HG03139 (cell line): ENCODE results near the gene ELP4.

ENCODE experiments used
- ATAC-seq: cut with Tn5 transposase; IDR thresholded peaks from one replicate; pipeline ENCODE4 v1.9.1; 2021; ENCODE audit not compliant: unreplicated experiment

Gene ELP4

GRCh38 chr11:31768749-31769640, 259.4 kb downstream of the ELP4 start:
- no peak for ATAC-seq

GRCh38 chr11:31770011-31770700, 260.6 kb downstream of the ELP4 start:
- ATAC-seq, result no peak

GRCh38 chr11:31772412-31772811, 262.8 kb downstream of the ELP4 start:
- no peak for ATAC-seq

- no peak for ATAC-seq
Observed at GRCh38 chr11:31779374-31779791, 269.8 kb downstream of the ELP4 start.

- ATAC-seq, result no peak
Observed at GRCh38 chr11:31780078-31780477, 270.5 kb downstream of the ELP4 start.

GRCh38 chr11:31780480-31780971, 271.0 kb downstream of the ELP4 start:
- ATAC-seq, result no peak

- no peak for ATAC-seq
Observed at GRCh38 chr11:31782257-31782656, 272.7 kb downstream of the ELP4 start.

GRCh38 chr11:31783252-31783651, 273.7 kb downstream of the ELP4 start:
- no peak for ATAC-seq

GRCh38 chr11:31784611-31785010, 275.0 kb downstream of the ELP4 start:
- ATAC-seq, result no peak

GRCh38 chr11:31786996-31787685, 277.6 kb downstream of the ELP4 start:
- ATAC-seq, result no peak

- no peak for ATAC-seq
Observed at GRCh38 chr11:31788085-31788484, 278.5 kb downstream of the ELP4 start.

GRCh38 chr11:31790649-31791048, 281.1 kb downstream of the ELP4 start:
- no peak for ATAC-seq

GRCh38 chr11:31792036-31792435, 282.5 kb downstream of the ELP4 start:
- ATAC-seq, result no peak

GRCh38 chr11:31792456-31792855, 282.9 kb downstream of the ELP4 start:
- ATAC-seq, result no peak

GRCh38 chr11:31793264-31793663, 283.7 kb downstream of the ELP4 start:
- ATAC-seq, result no peak

GRCh38 chr11:31794548-31794947, 285.0 kb downstream of the ELP4 start:
- no peak for ATAC-seq

- ATAC-seq, result no peak
Observed at GRCh38 chr11:31795706-31796498, 286.3 kb downstream of the ELP4 start.

GRCh38 chr11:31796499-31797189, 287.1 kb downstream of the ELP4 start:
- no peak for ATAC-seq

- no peak for ATAC-seq
Observed at GRCh38 chr11:31797190-31798056, 287.9 kb downstream of the ELP4 start.
